A549 (cell line): ENCODE data around the gene CASTOR1. TPM values are rescaled to one million over a fixed set of nuclear protein-coding genes. Genes with fewer than 3 reads are reported as not detected.

Source experiments
- ATAC-seq, 2 experiments: fragments of 200-7000 bp in 1 of 2; fragments of >200 bp in 1 of 2; cut with Nextera tagmentation in 1 of 2; cut with Tn5 transposase in 1 of 2; 3 replicates each; pipeline versions ENCODE4 v1.8.0 to v1.9.1; 2018 to 2020; ENCODE audit warnings: mild to moderate bottlenecking in 1 of 2, moderate library complexity in 1 of 2
- CTCF ChIA-PET: fragments of 300-600 bp; sonication (Branson Sonifier 250); formaldehyde crosslinking; extraction: SDS; loops from one replicate; lab custom pipeline; 2021; ENCODE audit warnings: antibody characterized with exemption, inconsistent platforms; lab: Yijun Ruan, JAX
- POLR2A ChIA-PET: fragments of 350-600 bp; formaldehyde crosslinking; extraction: SDS; loops from one replicate; lab custom pipeline; 2021; ENCODE audit warnings: antibody characterized with exemption, inconsistent platforms; lab: Yijun Ruan, JAX
- DNase-seq, 2 experiments: peaks; one replicate each; pipeline versions ENCODE4 v3.0.0 to v3.0.0-alpha.2; 2011 to 2016; ENCODE audit warnings: low read depth in 1 of 2, low spot score in 1 of 2
- FAIRE-seq: peaks from 2 replicates; lab custom pipeline; 2011; peaks lifted over from hg19 to GRCh38; lab: Jason Lieb, UNC
- H3K27ac ChIP-seq, 2 experiments: fragments of >200 bp; sonication (Bioruptor Twin); formaldehyde crosslinking; 3 replicates each; pipeline ENCODE4 v1.5.1; 2016 to 2017
- H3K4me1 ChIP-seq: fragments of >200 bp; sonication (Bioruptor Twin); formaldehyde crosslinking; 3 replicates; pipeline ENCODE4 v1.6.1; 2016
- H3K4me2 ChIP-seq: fragments of >200 bp; sonication (Bioruptor Twin); formaldehyde crosslinking; 3 replicates; pipeline ENCODE4 v1.6.1; 2016
- H3K4me3 ChIP-seq: fragments of >200 bp; sonication (Bioruptor Twin); formaldehyde crosslinking; 3 replicates; pipeline ENCODE4 v1.5.1; 2016
- H3K9me3 ChIP-seq: fragments of >200 bp; sonication (Bioruptor Twin); formaldehyde crosslinking; 3 replicates; pipeline ENCODE4 v1.6.1; 2016
- ATOH8 ChIP-seq: fragments of 250-450 bp; sonication (Bioruptor Pico); IDR thresholded peaks from 2 replicates; pipeline ENCODE4 v1.5.0; 2020; ENCODE audit warnings: low read depth, mild to moderate bottlenecking, moderate library complexity
- CBX2 ChIP-seq: fragments of 200-600 bp; sonication (generic); IDR thresholded peaks from 2 replicates; pipeline ENCODE4 v1.6.1; 2016; ENCODE audit warnings: low read depth, mild to moderate bottlenecking, borderline replicate concordance
- CEBPB ChIP-seq, 2 experiments: fragments of >200 bp in 1 of 2; sonication (Bioruptor Twin) in 1 of 2; formaldehyde crosslinking in 1 of 2; IDR thresholded peaks; 2 replicates each; pipeline ENCODE4 v1.6.1; 2012 to 2016
- EHF ChIP-seq: fragments of 250-450 bp; sonication (Bioruptor Pico); IDR thresholded peaks from 2 replicates; pipeline ENCODE4 v1.5.0; 2020; ENCODE audit warnings: mild to moderate bottlenecking
- EHMT2 ChIP-seq: fragments of 200-600 bp; sonication (generic); IDR thresholded peaks from 2 replicates; pipeline ENCODE4 v1.6.1; 2016; ENCODE audit warnings: antibody characterized with exemption, low read depth, mild to moderate bottlenecking, moderate library complexity
- ESRRA ChIP-seq: fragments of 150-350 bp; IDR thresholded peaks from 2 replicates; pipeline ENCODE4 v1.6.1; 2014; ENCODE audit warnings: mild to moderate bottlenecking, low read length, borderline replicate concordance
- JUNB ChIP-seq: fragments of >200 bp; sonication (Bioruptor Twin); formaldehyde crosslinking; IDR thresholded peaks from 2 replicates; pipeline ENCODE4 v1.6.1; 2016
- KDM1A ChIP-seq: fragments of 200-600 bp; sonication (generic); IDR thresholded peaks from 2 replicates; pipeline ENCODE4 v1.6.1; 2016; ENCODE audit warnings: low read depth, mild to moderate bottlenecking
- KDM5A ChIP-seq: fragments of 200-600 bp; sonication (generic); IDR thresholded peaks from 2 replicates; pipeline ENCODE4 v1.6.1; 2016; ENCODE audit warnings: antibody characterized with exemption, mild to moderate bottlenecking
- MAFK ChIP-seq: fragments of 450-650 bp; IDR thresholded peaks from 2 replicates; pipeline ENCODE4 v1.6.1; 2014; ENCODE audit not compliant: partially characterized antibody
- MAX ChIP-seq: IDR thresholded peaks from 2 replicates; pipeline ENCODE4 v1.6.1; 2012
- MAZ ChIP-seq: fragments of 150-350 bp; IDR thresholded peaks from 2 replicates; pipeline ENCODE4 v1.6.1; 2014; ENCODE audit warnings: antibody characterized with exemption, low read depth, low read length, borderline replicate concordance
- MYC ChIP-seq: IDR thresholded peaks from 2 replicates; pipeline ENCODE4 v1.6.1; 2012; ENCODE audit warnings: mild to moderate bottlenecking, inconsistent platforms, low read length, improper control_type of control experiment, borderline replicate concordance
- RCOR1 ChIP-seq: fragments of 150-350 bp; IDR thresholded peaks from 2 replicates; pipeline ENCODE4 v1.6.1; 2014; ENCODE audit warnings: antibody characterized with exemption, low read length, low read depth
- REST ChIP-seq: fragments of 200-600 bp; sonication (generic); IDR thresholded peaks from 2 replicates; pipeline ENCODE4 v1.6.1; 2016; ENCODE audit warnings: antibody characterized with exemption, mild to moderate bottlenecking, moderate library complexity
- TFCP2L1 ChIP-seq: fragments of 250-450 bp; sonication (Bioruptor Pico); IDR thresholded peaks from 2 replicates; pipeline ENCODE4 v1.5.0; 2021; ENCODE audit warnings: mild to moderate bottlenecking
- TP53 ChIP-seq: fragments of 250-450 bp; sonication (Bioruptor Pico); IDR thresholded peaks from 2 replicates; pipeline ENCODE4 v1.5.0; 2021; ENCODE audit warnings: mild to moderate bottlenecking, moderate library complexity
- WGBS: methylation state at CpG from one replicate; pipeline ENCODE4 v1.1.6; 2017; ENCODE audit errors: missing lambda C conversion rate; 5-methylcytosine and 5-hydroxymethylcytosine counted together
- polyA plus RNA-seq, 4 experiments: library from polyadenylated mRNA; depleted of rRNA in 3 of 4; stranded (reverse); fragments of >200 nt; fragmentation: RNase III in 1 of 4; extraction: RNeasy Plus Mini Kit Qiagen cat#74134 plus additional on column Dnase treatment in 1 of 4; gene quantifications; 2 replicates in 3 of 4; 3 replicates in 1 of 4; pipeline ENCODE4 v1.2.3, GENCODE V29; 2011 to 2017
- TF ChIP-seq, protein P1 (sequence below): fragments of >200 bp; sonication (Bioruptor Twin); formaldehyde crosslinking; IDR thresholded peaks from 3 replicates; pipeline ENCODE4 v1.5.1; 2016
- TF ChIP-seq, protein P2 (sequence below): fragments of >200 bp; sonication (Bioruptor Twin); formaldehyde crosslinking; IDR thresholded peaks from 3 replicates; pipeline ENCODE4 v1.6.1; 2016

CASTOR1 gene
- polyA plus RNA-seq, 2 of the 4 experiments (the other 2 are of a cell fraction), result 4.7 to 12.2 TPM

- no peaks in the 10 kb centered on the region for H3K9me3 ChIP-seq
- ATAC-seq (peak in 1 of 2 experiments; percentile 15; a peak in 2 of 6 replicates), DNase-seq (no peak), FAIRE-seq (no peak)
- H3K4me1 ChIP-seq, result no peaks in the 10 kb centered on the region
- H3K4me3 ChIP-seq, result no peak overlapping the region
- H3K4me2 ChIP-seq, result no peak overlapping the region
- H3K27ac ChIP-seq, result 0 out of 6 replicates have a peak overlapping the region, but pooled peaks of 1 of the 2 experiments have one; percentile 24
- 79% methylated on average over 12 of the region's 16 CpGs for WGBS
- ChIA-PET POLR2A (no interaction called here), CTCF (interaction anchor here (1.0 to 4.0 kb wide), 3 partner anchors 10 to 163 kb away, joined by 3 to 17 read pairs (median 5); no protein-coding TSS in a partner anchor)
- TF ChIP-seq CBX2 (no peak), MAFK (peak; percentile 78), CEBPB (IDR thresholded peaks at IDR 0.05) (no peak), ATOH8 (CRISPR knock-in tag) (no peak), TP53 (CRISPR knock-in tag) (no peak), RCOR1 (no peak)
Measured at GRCh38 chr22:30270832-30271231, 18.5 kb downstream of the CASTOR1 start.

GRCh38 chr22:30268331-30268730 is 21.0 kb downstream of the CASTOR1 start:
- no peak overlapping the region for H3K4me2 ChIP-seq
- CTCF ChIA-PET, result interaction anchor here (1.2 to 4.0 kb wide), 2 partner anchors 8 to 20 kb away, joined by 3 to 17 read pairs; no protein-coding TSS in a partner anchor
- POLR2A ChIA-PET, result no interaction called here
- DNase-seq (no peak), FAIRE-seq (no peak), ATAC-seq (no peak)
- no peak overlapping the region for H3K27ac ChIP-seq
- H3K4me1 ChIP-seq, result peaks cover 3% of the 10 kb centered on the region
- H3K9me3 ChIP-seq, result no peaks in the 10 kb centered on the region
- TF ChIP-seq MAZ, result no peak
- no peak for TF ChIP-seq TFCP2L1 (CRISPR knock-in tag)
- TF ChIP-seq REST, result no peak
- TF ChIP-seq EHF (CRISPR knock-in tag), result no peak
- no peak for TF ChIP-seq CBX2
- no peak for TF ChIP-seq MYC
- TF ChIP-seq KDM5A, result no peak
- TF ChIP-seq MAX, result no peak
- TF ChIP-seq KDM1A, result no peak
- TF ChIP-seq, protein P1, sequence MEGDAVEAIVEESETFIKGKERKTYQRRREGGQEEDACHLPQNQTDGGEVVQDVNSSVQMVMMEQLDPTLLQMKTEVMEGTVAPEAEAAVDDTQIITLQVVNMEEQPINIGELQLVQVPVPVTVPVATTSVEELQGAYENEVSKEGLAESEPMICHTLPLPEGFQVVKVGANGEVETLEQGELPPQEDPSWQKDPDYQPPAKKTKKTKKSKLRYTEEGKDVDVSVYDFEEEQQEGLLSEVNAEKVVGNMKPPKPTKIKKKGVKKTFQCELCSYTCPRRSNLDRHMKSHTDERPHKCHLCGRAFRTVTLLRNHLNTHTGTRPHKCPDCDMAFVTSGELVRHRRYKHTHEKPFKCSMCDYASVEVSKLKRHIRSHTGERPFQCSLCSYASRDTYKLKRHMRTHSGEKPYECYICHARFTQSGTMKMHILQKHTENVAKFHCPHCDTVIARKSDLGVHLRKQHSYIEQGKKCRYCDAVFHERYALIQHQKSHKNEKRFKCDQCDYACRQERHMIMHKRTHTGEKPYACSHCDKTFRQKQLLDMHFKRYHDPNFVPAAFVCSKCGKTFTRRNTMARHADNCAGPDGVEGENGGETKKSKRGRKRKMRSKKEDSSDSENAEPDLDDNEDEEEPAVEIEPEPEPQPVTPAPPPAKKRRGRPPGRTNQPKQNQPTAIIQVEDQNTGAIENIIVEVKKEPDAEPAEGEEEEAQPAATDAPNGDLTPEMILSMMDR, result no peak
- no peak for TF ChIP-seq ESRRA
- no peak for TF ChIP-seq JUNB
- no peak for TF ChIP-seq MAFK
- TF ChIP-seq EHMT2, result no peak
- TF ChIP-seq, protein P2, sequence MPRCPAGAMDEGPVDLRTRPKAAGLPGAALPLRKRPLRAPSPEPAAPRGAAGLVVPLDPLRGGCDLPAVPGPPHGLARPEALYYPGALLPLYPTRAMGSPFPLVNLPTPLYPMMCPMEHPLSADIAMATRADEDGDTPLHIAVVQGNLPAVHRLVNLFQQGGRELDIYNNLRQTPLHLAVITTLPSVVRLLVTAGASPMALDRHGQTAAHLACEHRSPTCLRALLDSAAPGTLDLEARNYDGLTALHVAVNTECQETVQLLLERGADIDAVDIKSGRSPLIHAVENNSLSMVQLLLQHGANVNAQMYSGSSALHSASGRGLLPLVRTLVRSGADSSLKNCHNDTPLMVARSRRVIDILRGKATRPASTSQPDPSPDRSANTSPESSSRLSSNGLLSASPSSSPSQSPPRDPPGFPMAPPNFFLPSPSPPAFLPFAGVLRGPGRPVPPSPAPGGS, result no peak
- H3K4me3 ChIP-seq, result no peak overlapping the region
- 83% methylated on average over 8 of the region's 8 CpGs for WGBS
